GM12864 (cell line): ENCODE measurements around the gene NUP210L.
"Not testable (repeated sequence)": the region's sequence is repeated elsewhere in the genome, so short reads cannot be mapped to it uniquely, and the experiment has no call there.

Experiments used
- DNase-seq: peaks from one replicate; pipeline ENCODE4 v3.0.0-alpha.2; 2011; ENCODE audit warnings: low read depth
- H3K4me3 ChIP-seq: 2 replicates; pipeline ENCODE4 v1.5.1; 2011; ENCODE audit warnings: mild to moderate bottlenecking, low read depth, low read length, control low read depth
- CTCF ChIP-seq: IDR thresholded peaks from 2 replicates; pipeline ENCODE4 v1.5.1; 2011; ENCODE audit warnings: low read depth, mild to moderate bottlenecking, moderate library complexity, low read length, control low read depth, inconsistent platforms; ENCODE audit errors: missing control alignments

NUP210L gene

GRCh38 chr1:154133256-154133655 lies 21.6 kb downstream of the NUP210L start:
- H3K4me3 ChIP-seq = no peak overlapping the region
- no peak for TF ChIP-seq CTCF
- DNase-seq = no peak

- no peak for TF ChIP-seq CTCF
- no peak for DNase-seq
- no peak overlapping the region for H3K4me3 ChIP-seq
Observed at GRCh38 chr1:154129391-154129970, 25.4 kb downstream of the NUP210L start.

- H3K4me3 ChIP-seq, DNase-seq: not testable (repeated sequence)
Observed at GRCh38 chr1:154123205-154123604, 31.7 kb downstream of the NUP210L start.

GRCh38 chr1:154117642-154118041 lies 37.2 kb downstream of the NUP210L start:
- no peak for DNase-seq
- TF ChIP-seq CTCF = no peak
- no peak overlapping the region for H3K4me3 ChIP-seq

GRCh38 chr1:154115180-154115579 lies 39.7 kb downstream of the NUP210L start:
- no peak for TF ChIP-seq CTCF
- no peak overlapping the region for H3K4me3 ChIP-seq
- DNase-seq = no peak

GRCh38 chr1:154104433-154105082 lies 50.3 kb downstream of the NUP210L start:
- DNase-seq = no peak
- no peak overlapping the region for H3K4me3 ChIP-seq
- no peak for TF ChIP-seq CTCF

GRCh38 chr1:154100141-154100540 lies 54.7 kb downstream of the NUP210L start:
- DNase-seq, H3K4me3 ChIP-seq: not testable (repeated sequence)

- TF ChIP-seq CTCF = no peak
- no peak for DNase-seq
- no peak overlapping the region for H3K4me3 ChIP-seq
Observed at GRCh38 chr1:154097873-154098272, 57.0 kb downstream of the NUP210L start.
